ENCODE results near the gene GNA14. TPM values are rescaled to one million over a fixed set of nuclear protein-coding genes. Genes with fewer than 3 reads are reported as not detected.

GNA14 gene
- total RNA-seq, 1 experiment from 2014 or later, result 0.37 TPM

DNA sequence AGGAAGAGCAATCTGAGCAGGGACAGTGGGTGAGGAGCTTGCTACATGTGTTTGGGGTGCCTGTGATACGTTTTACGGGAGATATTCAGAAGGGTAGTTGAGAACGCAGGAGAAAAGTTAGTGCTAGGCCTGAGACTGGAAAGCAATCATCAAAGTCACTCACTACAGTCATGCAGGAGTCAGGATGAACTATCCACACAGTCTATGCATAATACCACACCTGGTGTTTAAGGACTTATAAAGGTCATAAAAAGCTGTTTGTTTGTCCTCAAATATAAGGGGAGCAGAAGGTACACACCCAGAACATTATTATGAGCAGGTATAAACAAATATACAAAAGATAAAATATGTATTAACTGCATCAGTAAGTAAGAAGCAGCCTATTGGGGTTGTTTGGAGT lies 176.6 kb downstream of the GNA14 start:
- Mint-ChIP-seq H3K36me3 (ENCODE audit: insufficient read depth in 1 of 3, low read depth in 3 of 3) (peaks cover 2 to 11% (median 4%) of the 10 kb centered on the region in 3 experiments; a peak in 5 of 7 replicates), H3K4me3 (no peak overlapping the region), H3K4me1 (peaks cover 6 to 8% of the 10 kb centered on the region in 2 experiments), H3K27ac (no peak overlapping the region), H3K9me3 (peaks cover 8 to 23% of the 10 kb centered on the region in 2 experiments), H3K27me3 (ENCODE audit: low read depth) (peaks cover 2% of the 10 kb centered on the region; the same call in 1 of the 2 replicates)
- Histone ChIP-seq H2AFZ (ENCODE audit: low read length) (no peak overlapping the region), H3K27ac (ENCODE audit: insufficient read length, low read depth, low read length) (no peak overlapping the region), H4K8ac (replicated peaks; ENCODE audit: insufficient read length, low read depth, low read length) (no peak overlapping the region), H3K14ac (ENCODE audit: insufficient read depth, low read length) (no peak overlapping the region), H3K27me3 (ENCODE audit: insufficient read depth, low read length) (no peaks in the 10 kb centered on the region), H3K56ac (ENCODE audit: insufficient read length, low read depth, low read length) (no peak overlapping the region), H2AK5ac (ENCODE audit: insufficient read length, low read length) (no peak overlapping the region), H3K23me2 (ENCODE audit: insufficient read length, low read depth, low read length, poor library complexity, severe bottlenecking) (no peaks in the 10 kb centered on the region), H2BK5ac (ENCODE audit: insufficient read length, low read length) (no peak overlapping the region), H4K91ac (ENCODE audit: insufficient read length, low read depth, low read length) (no peak overlapping the region), H3T11ph (ENCODE audit: low read length) (no peak overlapping the region), H4K5ac (ENCODE audit: insufficient read length, low read depth, low read length) (no peak overlapping the region), H4K20me1 (ENCODE audit: control insufficient read depth, insufficient read depth, insufficient read length) (no peaks in the 10 kb centered on the region), H3K9ac (ENCODE audit: extremely low read depth, insufficient read length, low read length) (no peak overlapping the region), H3K4me2 (ENCODE audit: insufficient read depth, insufficient read length, low read length) (no peak overlapping the region), H3K4ac (ENCODE audit: low read depth, low read length) (no peak overlapping the region), H3K4me1 (ENCODE audit: insufficient read depth, low read length) (no peaks in the 10 kb centered on the region; the same call in 1 of the 2 replicates), H2BK120ac (ENCODE audit: low read depth, low read length, poor library complexity, severe bottlenecking) (no peak overlapping the region), H3K79me2 (ENCODE audit: insufficient read depth, low read length) (no peaks in the 10 kb centered on the region), H3K23ac (ENCODE audit: insufficient read length, low read depth, low read length) (no peak overlapping the region), H3K9me3 (ENCODE audit: control insufficient read depth, low read depth, low read length) (no peaks in the 10 kb centered on the region), H2BK15ac (ENCODE audit: low read depth, low read length) (no peak overlapping the region), H3K79me1 (ENCODE audit: insufficient read depth, low read depth, low read length, poor library complexity, severe bottlenecking) (no peaks in the 10 kb centered on the region), H2BK12ac (ENCODE audit: insufficient read length, low read depth, low read length) (no peak overlapping the region), H3K18ac (ENCODE audit: insufficient read length, low read depth, low read length) (no peak overlapping the region), H2BK20ac (ENCODE audit: low read depth, low read length, poor library complexity, severe bottlenecking) (no peak overlapping the region)
- no CpG with 5 or more reads among the region's 3 CpGs for WGBS (ENCODE audit: extremely low coverage, insufficient read length, low lambda C conversion rate)
- no peak for DNase-seq
- TF ChIP-seq, protein P1, sequence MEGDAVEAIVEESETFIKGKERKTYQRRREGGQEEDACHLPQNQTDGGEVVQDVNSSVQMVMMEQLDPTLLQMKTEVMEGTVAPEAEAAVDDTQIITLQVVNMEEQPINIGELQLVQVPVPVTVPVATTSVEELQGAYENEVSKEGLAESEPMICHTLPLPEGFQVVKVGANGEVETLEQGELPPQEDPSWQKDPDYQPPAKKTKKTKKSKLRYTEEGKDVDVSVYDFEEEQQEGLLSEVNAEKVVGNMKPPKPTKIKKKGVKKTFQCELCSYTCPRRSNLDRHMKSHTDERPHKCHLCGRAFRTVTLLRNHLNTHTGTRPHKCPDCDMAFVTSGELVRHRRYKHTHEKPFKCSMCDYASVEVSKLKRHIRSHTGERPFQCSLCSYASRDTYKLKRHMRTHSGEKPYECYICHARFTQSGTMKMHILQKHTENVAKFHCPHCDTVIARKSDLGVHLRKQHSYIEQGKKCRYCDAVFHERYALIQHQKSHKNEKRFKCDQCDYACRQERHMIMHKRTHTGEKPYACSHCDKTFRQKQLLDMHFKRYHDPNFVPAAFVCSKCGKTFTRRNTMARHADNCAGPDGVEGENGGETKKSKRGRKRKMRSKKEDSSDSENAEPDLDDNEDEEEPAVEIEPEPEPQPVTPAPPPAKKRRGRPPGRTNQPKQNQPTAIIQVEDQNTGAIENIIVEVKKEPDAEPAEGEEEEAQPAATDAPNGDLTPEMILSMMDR (conservative IDR thresholded peaks at IDR 0.05), result no peak
